ENCODE measurements around the gene MFNG.

DNA sequence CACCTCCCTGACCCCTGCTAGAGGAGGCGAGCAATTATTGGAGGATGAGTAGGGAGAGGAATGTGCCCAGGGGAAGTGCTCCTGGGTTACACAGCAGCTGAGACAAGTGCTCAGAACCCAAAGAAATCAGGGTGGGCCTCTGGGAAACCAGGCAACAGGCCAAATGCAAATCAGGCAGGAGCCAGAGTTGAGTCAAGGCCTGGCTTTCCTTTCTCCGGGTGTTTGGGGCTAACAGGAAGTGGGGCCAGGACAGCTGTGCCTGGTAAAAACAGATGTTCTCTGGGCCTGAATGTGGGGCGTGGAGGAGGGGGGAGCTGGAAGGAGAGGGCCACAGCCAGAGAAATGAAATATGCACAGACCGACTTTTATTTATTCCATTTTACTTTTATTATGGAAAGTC lies 22.0 kb downstream of the MFNG start:
- TF ChIP-seq, protein P1, sequence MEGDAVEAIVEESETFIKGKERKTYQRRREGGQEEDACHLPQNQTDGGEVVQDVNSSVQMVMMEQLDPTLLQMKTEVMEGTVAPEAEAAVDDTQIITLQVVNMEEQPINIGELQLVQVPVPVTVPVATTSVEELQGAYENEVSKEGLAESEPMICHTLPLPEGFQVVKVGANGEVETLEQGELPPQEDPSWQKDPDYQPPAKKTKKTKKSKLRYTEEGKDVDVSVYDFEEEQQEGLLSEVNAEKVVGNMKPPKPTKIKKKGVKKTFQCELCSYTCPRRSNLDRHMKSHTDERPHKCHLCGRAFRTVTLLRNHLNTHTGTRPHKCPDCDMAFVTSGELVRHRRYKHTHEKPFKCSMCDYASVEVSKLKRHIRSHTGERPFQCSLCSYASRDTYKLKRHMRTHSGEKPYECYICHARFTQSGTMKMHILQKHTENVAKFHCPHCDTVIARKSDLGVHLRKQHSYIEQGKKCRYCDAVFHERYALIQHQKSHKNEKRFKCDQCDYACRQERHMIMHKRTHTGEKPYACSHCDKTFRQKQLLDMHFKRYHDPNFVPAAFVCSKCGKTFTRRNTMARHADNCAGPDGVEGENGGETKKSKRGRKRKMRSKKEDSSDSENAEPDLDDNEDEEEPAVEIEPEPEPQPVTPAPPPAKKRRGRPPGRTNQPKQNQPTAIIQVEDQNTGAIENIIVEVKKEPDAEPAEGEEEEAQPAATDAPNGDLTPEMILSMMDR (IDR thresholded peaks at IDR 0.05; ENCODE audit: low read depth, low read length, poor library complexity, severe bottlenecking), result no peak
- no peak for TF ChIP-seq EZH2phosphoT487 (IDR thresholded peaks at IDR 0.05; ENCODE audit: borderline replicate concordance, low read length)

Data from DOHH2 (cell line).